ENCODE data around the gene ESRRB.
"Not testable (repeated sequence)": the region's sequence is repeated elsewhere in the genome, so short reads cannot be mapped to it uniquely, and the experiment has no call there.

ESRRB gene

DNA sequence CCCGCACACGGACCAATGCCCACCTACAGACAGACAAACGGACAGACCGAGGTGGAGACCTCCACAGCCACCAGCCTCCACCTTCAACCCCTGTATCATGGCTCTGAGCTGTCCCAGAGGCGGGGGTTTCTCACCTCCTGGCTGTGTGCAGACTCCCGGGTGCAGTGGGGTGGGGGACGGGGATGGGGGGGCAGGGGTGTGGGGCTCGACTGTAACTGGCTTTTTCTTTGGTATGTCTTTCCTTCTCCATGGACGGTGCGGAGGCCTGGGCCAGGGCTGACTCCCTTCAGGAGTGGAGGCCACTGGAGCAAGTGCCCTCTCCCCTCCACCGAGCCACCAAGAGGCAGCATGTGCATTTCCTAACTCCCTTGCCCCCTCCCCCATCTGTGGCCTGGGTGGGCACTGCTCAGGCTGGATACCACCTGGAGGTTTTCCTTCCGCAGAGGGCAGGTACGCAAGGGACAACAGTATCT, 122.6 kb downstream of the ESRRB start:
- DNase-seq: no peak

- DNase-seq: no peak
Observed at GRCh38 chr14:76498976-76499375, 123.0 kb downstream of the ESRRB start.

DNA sequence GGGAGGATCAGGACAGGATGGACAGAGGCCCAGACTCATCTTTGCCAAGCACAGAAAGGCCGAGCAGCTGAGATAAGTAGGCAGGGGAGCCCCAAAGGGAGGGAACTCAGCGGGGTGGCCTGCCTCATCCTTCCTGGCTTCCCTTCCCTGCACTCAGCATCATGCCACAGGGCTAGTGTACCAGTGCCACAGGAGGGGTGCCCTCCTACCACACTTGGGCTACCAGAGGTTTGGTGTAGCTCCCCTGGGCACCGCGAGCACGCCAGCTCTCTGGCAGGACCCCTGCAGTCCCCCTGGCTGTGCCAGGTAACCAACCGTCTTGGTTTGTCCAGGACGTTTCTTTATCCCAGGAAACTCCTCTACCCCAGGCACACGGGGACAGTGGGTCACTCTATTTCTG, 123.5 kb downstream of the ESRRB start:
- DNase-seq: no peak

DNA sequence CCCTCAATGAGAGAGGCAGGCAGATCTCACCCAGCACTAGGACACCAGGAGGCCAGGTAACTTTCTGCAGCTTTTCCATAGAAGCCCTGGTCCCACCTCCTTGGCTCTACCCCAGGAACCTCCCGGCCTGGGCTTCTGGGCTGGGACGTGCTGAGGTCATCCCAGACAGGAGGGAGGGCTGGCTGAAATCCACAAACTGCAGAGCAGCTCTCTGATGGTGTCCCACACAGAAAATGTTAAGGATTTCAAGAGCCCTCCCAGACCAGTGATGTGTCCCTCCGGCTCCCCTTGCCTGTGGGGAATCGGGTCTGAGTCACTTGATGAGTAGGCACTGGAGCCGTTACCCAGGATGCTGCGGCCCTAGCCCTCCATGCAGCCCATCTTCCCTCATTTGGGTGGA, 124.1 kb downstream of the ESRRB start:
- peak; percentile 36 for DNase-seq

DNA sequence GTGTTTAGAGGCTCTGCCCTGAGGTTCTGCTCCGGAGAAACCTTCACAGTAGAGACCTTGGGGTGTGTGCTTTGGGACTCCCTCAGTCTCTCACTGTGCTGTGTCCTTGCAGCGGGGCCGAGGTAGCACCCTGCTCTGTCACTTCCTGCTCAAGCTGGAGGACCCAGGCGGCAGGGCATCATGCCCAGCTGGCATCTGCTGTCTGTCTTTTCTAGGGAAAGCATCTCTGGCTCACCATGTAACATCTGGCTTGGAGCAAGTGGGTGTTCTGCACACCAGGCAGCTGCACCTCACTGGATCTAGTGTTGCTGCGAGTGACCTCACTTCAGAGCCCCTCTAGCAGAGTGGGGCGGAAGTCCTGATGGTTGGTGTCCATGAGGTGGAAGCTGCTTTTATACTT, 124.5 kb downstream of the ESRRB start:
- no peak for DNase-seq

DNA sequence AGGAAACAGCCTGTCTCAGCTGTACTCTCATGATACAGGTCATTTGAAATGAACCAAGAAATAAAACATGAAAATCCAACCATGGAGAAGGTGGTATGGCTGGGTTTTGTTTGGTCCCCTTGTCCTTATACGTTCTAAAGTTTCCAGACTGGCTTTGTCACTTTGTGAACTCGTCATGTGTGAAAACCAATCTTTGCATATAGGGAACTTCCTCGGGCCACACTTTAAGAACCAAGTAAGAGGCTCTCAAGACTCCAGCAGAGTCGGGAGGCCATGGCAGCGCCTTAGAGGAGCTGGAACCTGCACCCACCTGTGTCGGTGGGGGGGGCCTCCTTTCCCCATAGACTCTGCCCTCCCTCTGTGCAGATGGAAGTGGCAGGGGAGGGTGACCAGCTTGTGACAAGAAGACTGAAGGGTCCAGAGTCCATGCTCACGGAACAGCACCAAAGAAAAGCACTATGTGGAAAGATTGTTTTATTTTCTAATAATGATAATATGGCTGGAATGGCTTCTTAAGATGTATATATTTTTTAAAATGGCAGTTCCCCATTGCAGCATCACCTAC, 125.3 kb downstream of the ESRRB start:
- DNase-seq: no peak

- no peak for DNase-seq
Observed at GRCh38 chr14:76502219-76502618, 126.3 kb downstream of the ESRRB start.

GRCh38 chr14:76502638-76503037, 126.7 kb downstream of the ESRRB start:
- no peak for DNase-seq

DNA sequence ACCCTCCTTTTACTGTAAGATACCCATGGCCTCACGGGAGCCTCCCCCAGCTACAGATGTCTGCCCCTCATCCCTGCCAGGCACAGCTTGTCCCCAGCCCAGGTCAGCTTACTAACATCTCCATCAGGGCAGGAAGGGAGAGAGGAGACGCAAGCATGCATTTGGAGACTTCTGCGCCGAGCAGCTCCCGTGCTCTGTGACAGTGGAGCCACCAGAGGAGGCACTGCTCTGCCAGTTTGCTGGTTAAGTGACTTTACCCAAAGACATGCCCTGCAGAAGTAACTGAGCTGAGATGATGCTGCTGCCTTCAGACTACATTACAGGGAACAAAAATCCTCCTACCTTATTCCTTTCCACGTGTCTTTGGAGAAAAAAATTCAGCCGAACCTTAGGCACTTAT, 133.4 kb downstream of the ESRRB start:
- no peak for DNase-seq

DNA sequence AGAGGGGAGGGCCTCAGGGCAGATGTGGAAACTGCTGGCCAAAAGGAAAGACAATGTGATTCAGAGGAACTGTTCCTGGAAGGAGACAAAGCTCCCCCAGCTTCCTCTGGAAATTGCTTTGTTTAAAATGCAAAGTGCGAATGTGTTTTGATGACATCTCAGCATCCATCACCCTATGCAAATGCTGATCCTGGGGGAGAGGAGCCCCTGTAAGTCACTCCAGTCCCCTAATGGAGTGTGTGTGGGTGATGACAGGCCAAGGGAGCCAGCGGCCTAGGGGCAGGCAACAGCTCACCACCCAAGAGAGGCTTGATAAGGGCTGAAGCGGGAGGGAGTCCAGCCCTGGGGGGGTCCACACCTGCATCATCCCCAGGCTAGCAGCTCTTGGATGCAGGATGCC, 134.2 kb downstream of the ESRRB start:
- no peak for DNase-seq

DNA sequence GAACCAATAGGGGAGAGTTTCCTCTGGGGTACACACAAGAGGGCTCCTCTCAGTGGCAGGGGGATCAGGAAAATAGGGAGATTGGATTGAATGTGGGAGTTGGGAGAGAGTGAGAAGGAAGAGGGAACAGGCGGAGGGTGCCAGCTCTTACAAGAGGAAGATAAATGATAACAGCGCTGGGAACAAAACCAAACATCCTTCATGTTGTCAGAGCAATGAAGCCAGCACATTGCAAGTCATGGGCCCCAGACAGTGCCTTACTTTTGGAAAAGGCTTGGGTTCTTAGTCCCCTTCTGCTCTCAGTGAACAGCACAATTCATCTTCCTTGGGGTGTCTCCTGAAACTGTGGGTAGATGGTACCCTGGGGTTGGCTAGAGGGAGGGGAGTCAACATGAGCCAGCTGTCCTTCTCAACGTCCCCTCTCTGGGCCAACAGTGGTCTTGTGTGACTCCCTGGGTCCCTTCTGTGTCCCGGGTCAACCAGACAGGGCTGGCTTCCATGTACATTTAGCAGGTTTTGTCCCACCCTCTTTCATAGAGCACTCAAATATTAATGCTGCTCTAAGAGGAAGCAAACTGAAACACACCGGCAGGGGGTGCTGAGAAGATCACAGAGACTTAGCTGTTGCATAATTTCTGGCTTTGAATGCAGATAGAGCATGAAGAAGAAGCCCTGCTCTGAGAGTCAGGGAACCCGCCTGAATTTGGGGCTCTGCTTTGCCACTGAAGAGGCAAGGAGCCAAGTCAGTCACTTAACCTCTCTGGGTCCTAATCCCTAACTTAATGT, 138.5 kb downstream of the ESRRB start:
- DNase-seq: no peak

- DNase-seq: no peak
Observed at GRCh38 chr14:76516884-76517283, 140.9 kb downstream of the ESRRB start.

- no peak for DNase-seq
Observed at GRCh38 chr14:76518366-76518765, 142.4 kb downstream of the ESRRB start.

GRCh38 chr14:76525106-76525821, 149.3 kb downstream of the ESRRB start:
- DNase-seq: no peak

DNA sequence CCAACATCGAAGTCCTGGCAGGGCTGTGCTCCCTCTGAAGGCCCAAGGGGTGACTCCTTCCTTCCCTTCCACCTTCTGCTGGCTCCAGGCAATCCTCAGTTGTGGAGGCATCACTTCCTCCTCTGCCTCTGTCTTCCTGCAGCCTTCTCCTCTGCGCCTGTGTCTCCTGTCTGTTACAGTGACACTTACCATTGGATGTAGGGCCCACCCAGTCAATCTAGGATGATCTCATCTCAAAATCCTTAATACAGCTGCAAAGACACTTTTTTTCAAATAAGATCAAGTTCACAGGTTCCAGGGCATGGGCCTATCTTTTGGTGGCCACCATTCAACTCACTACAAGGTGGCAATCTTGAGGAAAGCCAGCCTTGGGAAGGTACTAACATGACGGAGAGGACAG, 155.1 kb downstream of the ESRRB start:
- no peak for DNase-seq

- no peak for DNase-seq
Observed at GRCh38 chr14:76531821-76532318, 155.9 kb downstream of the ESRRB start.

DNA sequence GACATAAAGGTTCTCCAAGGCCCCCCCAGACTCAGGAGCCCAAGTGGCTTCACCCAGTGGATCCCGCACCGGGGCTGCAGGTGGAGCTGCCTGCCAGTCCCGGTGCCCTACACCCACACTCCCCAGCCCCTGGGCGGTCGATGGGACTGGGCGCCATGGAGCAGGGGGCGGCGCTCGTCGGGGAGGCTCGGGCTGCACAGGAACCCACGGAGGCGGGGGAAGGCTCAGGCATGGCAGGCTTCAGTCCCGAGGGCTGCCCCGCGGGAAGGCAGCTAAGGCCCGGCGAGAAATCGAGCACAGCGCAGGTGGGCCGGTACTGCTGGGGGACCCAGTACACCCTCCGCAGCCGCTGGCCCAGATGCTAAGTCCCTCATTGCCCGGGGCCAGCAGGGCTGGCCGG, 160.7 kb downstream of the ESRRB start:
- not testable (repeated sequence) for DNase-seq

DNA sequence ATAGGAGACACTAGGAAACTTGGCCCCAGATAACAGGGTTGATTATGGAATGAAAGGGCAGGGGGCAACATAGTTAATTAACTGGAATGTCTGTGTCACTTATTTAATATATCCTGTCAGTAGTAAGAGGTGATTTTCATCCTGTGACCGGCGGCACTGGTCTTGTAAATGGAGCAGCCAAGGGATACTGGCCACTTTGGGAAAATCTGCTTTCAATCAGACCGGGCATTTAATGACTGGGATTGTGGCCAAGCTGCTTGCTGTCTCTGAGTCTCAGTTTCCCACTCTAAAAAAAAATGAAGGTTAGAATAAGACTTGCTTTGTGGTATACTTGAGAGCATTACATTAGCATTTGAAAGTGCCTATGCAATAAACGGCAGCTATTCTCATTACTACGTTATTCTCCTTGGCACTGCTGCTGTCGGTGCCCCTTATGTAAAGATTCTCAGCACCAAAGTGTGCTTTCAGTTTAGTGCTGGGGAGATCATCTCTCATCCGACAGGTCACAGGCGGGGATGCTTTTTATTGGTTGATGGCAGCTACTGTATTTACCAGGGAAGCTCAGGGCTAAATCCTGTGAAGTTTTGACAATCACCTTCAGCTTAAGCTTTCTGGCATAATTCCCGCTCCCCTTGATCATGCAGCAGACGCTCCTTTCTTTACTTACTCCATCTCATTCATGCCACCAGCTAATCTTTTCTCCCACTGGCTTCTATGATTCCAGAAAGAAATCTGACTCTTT, 162.1 kb downstream of the ESRRB start:
- no peak for DNase-seq

- DNase-seq: no peak
Observed at GRCh38 chr14:76538648-76539008, 162.7 kb downstream of the ESRRB start.

- no peak for DNase-seq
Observed at GRCh38 chr14:76539130-76539529, 163.2 kb downstream of the ESRRB start.

GRCh38 chr14:76541594-76542219, 165.8 kb downstream of the ESRRB start:
- no peak for DNase-seq

DNA sequence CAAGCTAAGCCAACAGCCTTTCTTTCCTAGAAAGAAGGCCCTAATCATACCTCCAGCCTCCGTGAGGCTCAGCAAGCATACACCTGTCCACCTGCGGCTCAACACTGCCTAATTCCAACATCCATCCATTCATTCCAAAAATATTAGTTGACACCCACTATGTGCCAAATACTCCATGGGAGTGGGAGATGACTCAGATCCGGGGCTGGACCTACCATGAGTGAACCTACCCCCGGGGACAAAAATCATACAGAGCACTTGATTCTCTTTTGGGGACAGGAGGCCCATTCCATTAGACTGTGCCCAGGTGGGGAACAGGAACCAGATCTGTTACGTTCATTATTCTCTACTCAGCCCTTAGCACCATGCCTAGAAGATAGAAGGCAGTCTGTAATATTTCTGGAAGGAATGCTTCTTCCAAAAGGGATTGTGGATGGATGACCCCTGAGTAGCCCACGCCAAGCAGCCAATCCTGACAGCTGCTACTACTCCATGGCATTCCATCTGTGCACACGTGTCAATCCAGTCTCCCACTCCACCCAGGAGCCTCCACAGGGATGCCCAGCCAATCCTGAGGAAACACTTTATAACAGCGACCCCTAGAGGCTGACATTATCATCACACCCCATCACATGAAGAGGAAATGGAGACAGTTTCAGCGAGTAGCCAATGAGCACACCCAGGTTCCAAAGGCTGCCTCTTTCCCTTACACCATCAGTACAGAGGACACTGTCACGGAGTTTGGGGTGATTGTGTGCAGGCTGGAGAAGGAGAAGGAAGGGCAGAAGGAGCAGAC, 170.7 kb downstream of the ESRRB start:
- DNase-seq: peak; percentile 12

Data from fibroblast of skin of back (primary cell).